K562 (cell line): ENCODE measurements around the gene NINL. TPM values are rescaled to one million over a fixed set of nuclear protein-coding genes. Genes with fewer than 3 reads are reported as not detected.

Source experiments
- ATAC-seq: fragments of 200-7000 bp; cut with Tn5 transposase; 3 replicates; pipeline ENCODE4 v1.9.1; 2020; ENCODE audit warnings: moderate library complexity
- BruUV-seq: library from RNA; stranded (reverse); fragments of 400-500 nt; replicated peaks from 2 replicates; lab custom pipeline; 2021; lab: Mats Ljungman, UMichigan
- CTCF ChIA-PET: fragments of 300-600 bp; formaldehyde crosslinking; extraction: SDS; loops from one replicate; lab custom pipeline; 2021; ENCODE audit warnings: low intra/inter-chr PET ratio; lab: Yijun Ruan, JAX
- POLR2A ChIA-PET: fragments of 300-600, 350-650 bp; sonication (Branson Sonifier 250); formaldehyde crosslinking; extraction: SDS; loops from one replicate; lab custom pipeline; 2021; ENCODE audit warnings: antibody characterized with exemption, inconsistent platforms; lab: Yijun Ruan, JAX
- DNase-seq, 4 experiments: peaks; one replicate each; pipeline versions ENCODE4 v3.0.0 to v3.0.0-alpha.2; 2011 to 2018; ENCODE audit warnings: low spot score in 3 of 4, mixed read lengths in 3 of 4; ENCODE audit errors: extremely low read depth in 1 of 4
- FAIRE-seq: peaks from 2 replicates; lab custom pipeline; 2011; peaks lifted over from hg19 to GRCh38; lab: Jason Lieb, UNC
- H2AFZ ChIP-seq: 2 replicates; pipeline ENCODE4 v1.6.0; 2011; ENCODE audit warnings: low read depth, low read length, control low read depth, inconsistent platforms
- H3K27ac ChIP-seq: fragments of 200-600 bp; 3 replicates; pipeline ENCODE4 v1.8.0; 2011; ENCODE audit warnings: low read depth, mild to moderate bottlenecking, control low read depth, inconsistent platforms, low read length, moderate library complexity, mixed read lengths; ENCODE audit errors: extremely low read depth
- H3K27me3 ChIP-seq, 2 experiments: fragments of 300-600 bp in 1 of 2; 2 replicates in 1 of 2; 3 replicates in 1 of 2; pipeline versions ENCODE4 v1.6.0 to v1.8.0; 2011; ENCODE audit warnings: inconsistent platforms in 2 of 2, low read length in 2 of 2, mild to moderate bottlenecking in 1 of 2, mixed read lengths in 1 of 2, moderate library complexity in 1 of 2; ENCODE audit not compliant: control insufficient read depth in 2 of 2, insufficient read depth in 2 of 2
- H3K36me3 ChIP-seq: fragments of 300-600 bp; 3 replicates; pipeline ENCODE4 v1.8.0; 2011; ENCODE audit warnings: mild to moderate bottlenecking, low read length, inconsistent platforms; ENCODE audit not compliant: control insufficient read depth, insufficient read depth
- H3K4me1 ChIP-seq, 2 experiments: fragments of 200-600 bp in 1 of 2; replicated peaks in 1 of 2; 2 replicates in 1 of 2; 3 replicates in 1 of 2; pipeline versions ENCODE4 v1.5.1 to v1.8.0; 2011; ENCODE audit warnings: inconsistent platforms in 2 of 2, low read length in 2 of 2, mild to moderate bottlenecking in 1 of 2, mixed read lengths in 1 of 2, moderate library complexity in 1 of 2; ENCODE audit not compliant: control insufficient read depth in 2 of 2, insufficient read depth in 2 of 2
- H3K4me2 ChIP-seq: 2 replicates; pipeline ENCODE4 v1.6.1; 2011; ENCODE audit warnings: low read length, control low read depth, inconsistent platforms, mixed read lengths; ENCODE audit not compliant: insufficient read depth
- H3K4me3 ChIP-seq: fragments of 200-600 bp; sonication (generic), shearing (Covaris generic); 2 replicates; pipeline ENCODE4 v1.5.1; 2016; ENCODE audit warnings: control low read depth, inconsistent platforms
- H3K79me2 ChIP-seq: fragments of 200-600 bp; 3 replicates; pipeline ENCODE4 v1.8.0; 2011; ENCODE audit warnings: low read length, inconsistent platforms; ENCODE audit not compliant: control insufficient read depth, insufficient read depth
- H3K9ac ChIP-seq, 2 experiments: 2 replicates each; pipeline versions ENCODE4 v1.6.0 to v1.6.1; 2011; ENCODE audit warnings: low read depth in 2 of 2, low read length in 2 of 2, control low read depth in 1 of 2, inconsistent platforms in 1 of 2, mild to moderate bottlenecking in 1 of 2, mixed read lengths in 1 of 2; ENCODE audit not compliant: insufficient read depth in 1 of 2
- H3K9me1 ChIP-seq: one replicate; pipeline ENCODE4 v1.6.0; 2011; ENCODE audit warnings: inconsistent platforms, mild to moderate bottlenecking, low read length, moderate library complexity; ENCODE audit not compliant: control insufficient read depth, insufficient read depth
- H3K9me3 ChIP-seq: replicated peaks from 2 replicates; pipeline ENCODE4 v1.5.1; 2011; ENCODE audit warnings: low read depth, low read length, inconsistent platforms; ENCODE audit not compliant: control insufficient read depth, insufficient read depth
- H4K20me1 ChIP-seq: replicated peaks from 2 replicates; pipeline ENCODE4 v1.6.1; 2011; ENCODE audit warnings: low read length, inconsistent platforms, mixed read lengths; ENCODE audit not compliant: control insufficient read depth, insufficient read depth
- BACH1 ChIP-seq: fragments of 200-800 bp; sonication (Bioruptor generic); IDR thresholded peaks from 2 replicates; pipeline ENCODE4 v1.6.1; 2016; ENCODE audit warnings: missing genetic modification characterization, missing compliant biosample characterization
- HNRNPUL1 ChIP-seq: fragments of 200-400 bp; formaldehyde crosslinking; IDR thresholded peaks from 2 replicates; pipeline ENCODE4 v1.6.1; 2017; ENCODE audit warnings: low read length
- KAT8 ChIP-seq: fragments of 450-650 bp; IDR thresholded peaks from 2 replicates; pipeline ENCODE4 v1.6.1; 2016; ENCODE audit warnings: low read depth, mild to moderate bottlenecking
- KHSRP ChIP-seq: fragments of 450-650 bp; IDR thresholded peaks from 2 replicates; pipeline ENCODE4 v1.6.1; 2017
- NUFIP1 ChIP-seq: fragments of 450-650 bp; IDR thresholded peaks from 2 replicates; pipeline ENCODE4 v1.6.1; 2018; ENCODE audit not compliant: partially characterized antibody
- WGBS: fragments of 100-300 bp; shearing (Covaris generic); methylation state at CpG from one replicate; pipeline ENCODE4 v1.1.6; 2016; ENCODE audit warnings: low coverage, mixed read lengths; ENCODE audit not compliant: insufficient coverage; ENCODE audit errors: missing lambda C conversion rate; 5-methylcytosine and 5-hydroxymethylcytosine counted together
- in situ Hi-C: fragments of 300-500 bp; cut with MboI; formaldehyde crosslinking; loops from 4 replicates; pipeline ENCODE4 v1.15.0; 2018; ENCODE audit warnings: inconsistent platforms, mixed read lengths
- intact Hi-C: fragments of 100-400 bp; cut with micrococcal nuclease; formaldehyde crosslinking; loops from 2 replicates; pipeline ENCODE4 v1.14.2; 2022
- polyA plus RNA-seq, 8 experiments: library from polyadenylated mRNA; depleted of rRNA in 4 of 8; stranded (reverse) in 5 of 8; unstranded in 3 of 8; fragments of >200 nt; fragmentation: Nextera tagmentation in 2 of 8; fragmentation: Illumina TruSeq in 1 of 8; extraction: Ambion mirVana in 2 of 8; extraction: Trizol in 1 of 8; gene quantifications; 2 replicates each; pipeline versions ENCODE4 v1.2.1 to v1.2.3, GENCODE V29; 2011 to 2014; ENCODE audit warnings: inconsistent platforms in 1 of 8, missing spikeins in 1 of 8
- total RNA-seq, 7 experiments: library from RNA; depleted of rRNA in 6 of 7; stranded (reverse); fragments of >200 nt in 6 of 7; fragmentation: Illumina TruSeq in 2 of 7; extraction: Trizol in 2 of 7; gene quantifications; 2 replicates each; pipeline versions ENCODE4 v1.2.1 to v1.2.3, GENCODE V29; 2011 to 2021; ENCODE audit warnings: low replicate concordance in 1 of 7

Gene NINL
- total and polyA plus RNA-seq, 9 of the 15 experiments (the other 6 are each of a cell fraction or from before 2014, with no cell fraction given): 0.03 to 0.22 (median 0.05) TPM; not detected in 5

GRCh38 chr20:25538838-25539665, 46.3 kb downstream of the NINL start:
- ATAC-seq: no peak
- H3K79me2 ChIP-seq: no peaks in the 10 kb centered on the region
- CTCF ChIA-PET: no interaction called here
- DNase-seq: no peak
- no peak overlapping the region for H3K27ac ChIP-seq
- no peak overlapping the region for H3K4me3 ChIP-seq
- H4K20me1 ChIP-seq: no peaks in the 10 kb centered on the region
- intact Hi-C loops (no loop called here), in situ Hi-C loops (no loop called here)
- no TSS peak for BruUV-seq
- no peaks in the 10 kb centered on the region for H3K9me3 ChIP-seq
- no peak overlapping the region for H2AFZ ChIP-seq
- H3K4me1 ChIP-seq: no peaks in the 10 kb centered on the region; a peak in 1 of 5 replicates
- no peaks in the 10 kb centered on the region for H3K9me1 ChIP-seq
- no peak for FAIRE-seq
- POLR2A ChIA-PET: no interaction called here
- H3K36me3 ChIP-seq: no peaks in the 10 kb centered on the region
- peaks cover 6 to 23% of the 10 kb centered on the region in 2 experiments; a peak in 3 of 5 replicates for H3K27me3 ChIP-seq
- H3K4me2 ChIP-seq: no peak overlapping the region
- TF ChIP-seq HNRNPUL1 (no peak), KHSRP (no peak)
- 9% methylated on average over 15 of the region's 17 CpGs for WGBS
- no peak overlapping the region for H3K9ac ChIP-seq

- no TSS peak for BruUV-seq
- ChIA-PET POLR2A (no interaction called here), CTCF (no interaction called here)
- Histone ChIP-seq H3K27ac (no peak overlapping the region), H3K79me2 (no peaks in the 10 kb centered on the region), H2AFZ (no peak overlapping the region), H3K9me3 (no peaks in the 10 kb centered on the region), H3K4me1 (no peaks in the 10 kb centered on the region; a peak in 1 of 5 replicates), H3K4me3 (no peak overlapping the region), H3K27me3 (peaks cover 7 to 23% of the 10 kb centered on the region in 2 experiments; a peak in 3 of 5 replicates), H3K9me1 (no peaks in the 10 kb centered on the region), H3K9ac (no peak overlapping the region), H3K4me2 (no peak overlapping the region), H3K36me3 (no peaks in the 10 kb centered on the region), H4K20me1 (no peaks in the 10 kb centered on the region)
- in situ Hi-C loops: no loop called here
- ATAC-seq (no peak), FAIRE-seq (no peak), DNase-seq (no peak)
- WGBS: 3% methylated on average over 6 of the region's 13 CpGs
- intact Hi-C loops: no loop called here
- TF ChIP-seq NUFIP1 (no peak), BACH1 (no peak), KAT8 (no peak)
These were observed 47.4 kb downstream of the NINL start for GRCh38 chr20:25537890-25538289.
